Smooth muscle cell (in vitro differentiated cells): ENCODE results near the gene MCC. TPM values are rescaled to one million over a fixed set of nuclear protein-coding genes. Genes with fewer than 3 reads are reported as not detected.
A peak's percentile ranks its signal among the peaks of the same experiment; 100 is the strongest.

Experiments
- DNase-seq: peaks from one replicate; lab custom pipeline; 2025; ENCODE audit not compliant: unreplicated experiment; lab: John Stamatoyannopoulos, UW
- H2AFZ ChIP-seq: fragments of 200-600 bp; sonication (generic); 2 replicates; pipeline ENCODE4 v1.6.0; 2016; ENCODE audit warnings: antibody characterized with exemption, low read depth, mild to moderate bottlenecking
- H3F3A ChIP-seq: fragments of 200-600 bp; sonication (generic); 2 replicates; pipeline ENCODE4 v1.6.0; 2017; ENCODE audit warnings: antibody characterized with exemption, low read depth
- H3K27ac ChIP-seq: fragments of 200-600 bp; sonication (generic); 2 replicates; pipeline ENCODE4 v1.5.1; 2016; ENCODE audit warnings: low read depth, mild to moderate bottlenecking
- H3K27me3 ChIP-seq: fragments of 200-600 bp; sonication (generic); 2 replicates; pipeline ENCODE4 v1.6.1; 2016; ENCODE audit warnings: low read depth, mild to moderate bottlenecking
- H3K36me3 ChIP-seq: fragments of 200-600 bp; sonication (generic); 2 replicates; pipeline ENCODE4 v1.5.1; 2016; ENCODE audit warnings: low read depth
- H3K4me1 ChIP-seq: fragments of 200-600 bp; sonication (generic); 2 replicates; pipeline ENCODE4 v1.5.1; 2016; ENCODE audit warnings: low read depth
- H3K4me2 ChIP-seq: fragments of 200-600 bp; sonication (generic); 2 replicates; pipeline ENCODE4 v1.6.0; 2016; ENCODE audit warnings: mild to moderate bottlenecking
- H3K4me3 ChIP-seq: fragments of 200-600 bp; sonication (generic); 2 replicates; pipeline ENCODE4 v1.5.1; 2016; ENCODE audit warnings: mild to moderate bottlenecking
- H3K79me2 ChIP-seq: fragments of 200-600 bp; sonication (generic); 2 replicates; pipeline ENCODE4 v1.6.0; 2016; ENCODE audit warnings: low read depth, mild to moderate bottlenecking
- H3K9ac ChIP-seq: fragments of 200-600 bp; sonication (generic); 2 replicates; pipeline ENCODE4 v1.6.0; 2016; ENCODE audit warnings: low read depth
- H3K9me3 ChIP-seq: fragments of 200-600 bp; sonication (generic); replicated peaks from 2 replicates; pipeline ENCODE4 v1.5.1; 2016; ENCODE audit warnings: low read depth
- H4K20me1 ChIP-seq: fragments of 200-600 bp; sonication (generic); 2 replicates; pipeline ENCODE4 v1.6.0; 2016; ENCODE audit warnings: low read depth
- CTCF ChIP-seq: fragments of 200-600 bp; sonication (generic); IDR thresholded peaks from 2 replicates; pipeline ENCODE4 v1.5.1; 2017; ENCODE audit warnings: borderline replicate concordance, mild to moderate bottlenecking, antibody characterized with exemption; ENCODE audit not compliant: insufficient read depth, poor library complexity, severe bottlenecking
- WGBS: methylation state at CpG from one replicate; pipeline ENCODE4 v1.1.7; 2016; ENCODE audit warnings: low lambda C conversion rate; 5-methylcytosine and 5-hydroxymethylcytosine counted together
- polyA plus RNA-seq: library from polyadenylated mRNA; unstranded; fragments of >200 nt; fragmentation: Nextera tagmentation; extraction: Ambion mirVana; gene quantifications from 2 replicates; pipeline ENCODE4 v1.2.1, GENCODE V29; 2016
- total RNA-seq: library from RNA; depleted of rRNA; stranded (reverse); fragments of >200 nt; gene quantifications from 2 replicates; pipeline ENCODE4 v1.2.3, GENCODE V29; 2014

The MCC gene
- total and polyA plus RNA-seq, 2 experiments from 2014 or later: 5.8 to 19.2 TPM

- peak overlapping the region; percentile 55 for H3K4me2 ChIP-seq
- peak overlapping the region; percentile 95 for H3K27ac ChIP-seq
- H3K9me3 ChIP-seq: no peaks in the 10 kb centered on the region
- H2AFZ ChIP-seq: no peak overlapping the region
- no peaks in the 10 kb centered on the region for H3K79me2 ChIP-seq
- no peak overlapping the region for H3K4me3 ChIP-seq
- no peak for DNase-seq
- WGBS: 4% methylated on average over 4 of the region's 4 CpGs
- H3K9ac ChIP-seq: peak overlapping the region; percentile 50
- no peaks in the 10 kb centered on the region for H4K20me1 ChIP-seq
- no peaks in the 10 kb centered on the region for H3K27me3 ChIP-seq
- no peaks in the 10 kb centered on the region for H3K36me3 ChIP-seq
- peaks cover 15% of the 10 kb centered on the region for H3K4me1 ChIP-seq
- H3F3A ChIP-seq: peaks cover 5% of the 10 kb centered on the region
- TF ChIP-seq CTCF: no peak
Observed at GRCh38 chr5:113147101-113147508, 341.1 kb downstream of the MCC start.

GRCh38 chr5:113145757-113146387, 342.4 kb downstream of the MCC start:
- peak overlapping the region; percentile 5 for H3K4me2 ChIP-seq
- H3K79me2 ChIP-seq: no peaks in the 10 kb centered on the region
- H3K9me3 ChIP-seq: no peaks in the 10 kb centered on the region
- H3K4me3 ChIP-seq: no peak overlapping the region
- WGBS: 23% methylated on average over 1 of the region's 1 CpG
- H3K27ac ChIP-seq: peak overlapping the region; percentile 95
- peaks cover 5% of the 10 kb centered on the region for H3F3A ChIP-seq
- no peak for TF ChIP-seq CTCF
- peak overlapping the region; percentile 50 for H3K9ac ChIP-seq
- H2AFZ ChIP-seq: no peak overlapping the region
- DNase-seq: no peak
- H3K36me3 ChIP-seq: no peaks in the 10 kb centered on the region
- peaks cover 17% of the 10 kb centered on the region for H3K4me1 ChIP-seq
- H3K27me3 ChIP-seq: no peaks in the 10 kb centered on the region
- no peaks in the 10 kb centered on the region for H4K20me1 ChIP-seq

GRCh38 chr5:113142186-113142585, 346.1 kb downstream of the MCC start:
- Histone ChIP-seq H3K4me2 (peak overlapping the region; percentile 68), H4K20me1 (no peaks in the 10 kb centered on the region), H3K4me3 (no peak overlapping the region), H3F3A (peaks cover 5% of the 10 kb centered on the region), H3K36me3 (no peaks in the 10 kb centered on the region), H3K4me1 (peaks cover 4% of the 10 kb centered on the region), H2AFZ (no peak overlapping the region), H3K9me3 (no peaks in the 10 kb centered on the region), H3K79me2 (no peaks in the 10 kb centered on the region), H3K27ac (peak overlapping the region; percentile 61), H3K9ac (no peak overlapping the region), H3K27me3 (no peaks in the 10 kb centered on the region)
- DNase-seq: no peak
- TF ChIP-seq CTCF: no peak
- WGBS: 65% methylated on average over 4 of the region's 4 CpGs
